GM21723 (cell line): ENCODE results near the gene CALHM6.

ENCODE experiments used
- ATAC-seq: cut with Tn5 transposase; IDR thresholded peaks from one replicate; pipeline ENCODE4 v1.9.1; 2021; ENCODE audit warnings: mild to moderate bottlenecking, moderate library complexity; ENCODE audit not compliant: unreplicated experiment

The CALHM6 gene

DNA sequence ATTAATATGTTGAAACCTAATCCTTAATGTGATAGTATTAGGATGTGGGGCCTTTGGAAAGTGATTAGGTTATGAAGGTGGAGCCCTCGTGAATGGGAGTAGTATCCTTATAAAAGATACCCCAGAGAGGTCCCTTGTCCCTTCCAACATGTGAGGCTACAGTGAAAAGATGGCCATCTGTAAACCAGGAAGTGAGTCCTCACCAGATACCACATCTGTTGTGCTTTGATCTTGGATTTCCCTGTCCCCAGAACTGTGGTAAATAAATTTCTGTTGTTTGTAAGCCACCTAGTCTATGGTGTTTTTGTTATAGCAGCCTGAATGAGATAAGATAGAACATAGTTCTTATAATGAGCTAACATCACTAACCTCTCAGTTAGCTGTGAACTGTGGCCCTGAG, 16.6 kb upstream of the CALHM6 start:
- ATAC-seq = no peak

DNA sequence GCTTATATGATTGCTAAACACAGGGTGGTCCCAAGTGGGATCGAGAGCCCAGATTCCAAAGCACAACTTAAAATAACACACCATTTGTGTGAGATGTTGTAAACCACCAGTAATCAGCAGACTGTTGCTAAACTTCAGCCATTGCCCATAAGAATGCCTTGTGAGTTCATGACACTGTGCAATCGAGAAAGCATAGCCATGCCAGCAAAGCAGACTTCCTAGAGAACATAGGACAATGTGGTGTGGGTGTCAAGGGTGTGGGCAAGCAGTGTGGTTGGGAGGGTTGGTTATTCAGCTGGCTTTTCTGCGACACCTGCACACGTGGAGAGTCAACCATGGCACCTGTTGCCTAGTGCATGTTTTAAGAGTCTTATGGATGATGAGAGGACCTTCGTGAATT, 16.1 kb upstream of the CALHM6 start:
- ATAC-seq = no peak

- ATAC-seq = no peak
Measured at GRCh38 chr6:116446399-116446798, 14.8 kb upstream of the CALHM6 start.

DNA sequence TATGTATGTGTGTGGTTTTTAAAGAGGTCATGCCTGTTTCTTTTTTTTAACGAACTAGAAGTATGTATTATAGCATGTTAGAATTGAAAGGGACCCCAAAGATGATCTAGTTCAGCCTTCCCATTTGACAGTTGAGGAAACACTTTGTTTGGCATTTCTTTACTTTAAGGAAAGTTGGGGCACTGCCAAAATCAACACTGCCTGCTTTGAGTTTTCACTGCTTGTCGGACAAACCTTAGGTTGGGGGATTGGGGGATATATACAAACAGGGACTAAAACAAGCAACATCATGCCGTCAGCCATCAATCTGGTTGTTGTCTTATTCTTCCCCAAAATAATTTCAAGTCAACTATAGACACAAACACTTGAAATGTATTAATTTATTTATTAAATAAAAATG, 14.1 kb upstream of the CALHM6 start:
- no peak for ATAC-seq

- ATAC-seq = no peak
Measured at GRCh38 chr6:116447496-116448011, 13.6 kb upstream of the CALHM6 start.

- no peak for ATAC-seq
Measured at GRCh38 chr6:116449565-116449964, 11.6 kb upstream of the CALHM6 start.

DNA sequence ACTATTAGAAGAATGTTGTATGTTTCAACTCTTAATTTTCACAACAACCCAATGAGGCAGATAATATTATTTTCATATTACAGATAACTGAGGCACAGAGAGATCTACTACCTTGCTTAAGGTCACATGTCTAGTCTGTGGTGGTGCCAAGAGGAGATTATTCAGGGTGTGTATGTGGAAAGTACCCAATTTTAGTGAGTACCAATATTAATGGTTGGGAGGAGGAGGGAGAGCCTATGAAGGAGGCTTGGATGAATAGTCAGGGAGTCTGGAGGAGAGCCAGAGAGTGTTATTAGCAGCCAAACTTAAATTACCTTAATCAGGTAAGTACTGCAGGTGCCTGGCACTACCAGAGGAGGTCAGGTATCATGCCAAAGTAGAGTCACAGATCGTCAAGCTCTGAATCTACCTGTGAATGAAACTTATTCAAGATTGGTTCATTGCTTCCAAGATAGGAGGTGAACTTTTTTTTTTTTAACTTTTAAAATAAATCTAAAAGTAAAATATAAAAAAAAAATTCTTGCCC, 10.9 kb upstream of the CALHM6 start:
- no peak for ATAC-seq

- ATAC-seq = peak; percentile 92
Measured at GRCh38 chr6:116450769-116451740, 10.1 kb upstream of the CALHM6 start.

DNA sequence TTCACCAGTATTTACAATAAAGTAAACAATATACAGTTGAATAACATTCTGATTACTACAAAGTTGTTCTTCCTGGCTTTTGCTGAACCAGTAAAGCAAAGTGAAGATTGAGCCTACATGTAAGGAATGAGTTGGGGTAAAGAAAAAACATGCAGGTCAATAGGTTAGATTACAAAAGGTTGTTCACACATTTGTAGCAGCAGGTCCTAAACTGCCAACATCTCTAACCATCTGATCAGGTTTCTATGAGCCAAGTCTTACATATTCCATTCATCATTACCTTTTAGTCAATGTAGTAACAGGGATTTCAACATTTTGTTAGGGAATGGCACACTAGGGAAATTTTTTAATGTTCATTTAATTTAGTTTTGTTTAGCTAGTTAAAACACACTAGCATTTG, 9.3 kb upstream of the CALHM6 start:
- ATAC-seq = no peak

- no peak for ATAC-seq
Measured at GRCh38 chr6:116452531-116452930, 8.6 kb upstream of the CALHM6 start.

- no peak for ATAC-seq
Measured at GRCh38 chr6:116456106-116456505, 5.1 kb upstream of the CALHM6 start.

GRCh38 chr6:116456927-116457326, 4.2 kb upstream of the CALHM6 start:
- ATAC-seq = no peak

- ATAC-seq = no peak
Measured at GRCh38 chr6:116458264-116458663, 2.9 kb upstream of the CALHM6 start.

- ATAC-seq = no peak
Measured at GRCh38 chr6:116459927-116460326, 1.2 kb upstream of the CALHM6 start.

DNA sequence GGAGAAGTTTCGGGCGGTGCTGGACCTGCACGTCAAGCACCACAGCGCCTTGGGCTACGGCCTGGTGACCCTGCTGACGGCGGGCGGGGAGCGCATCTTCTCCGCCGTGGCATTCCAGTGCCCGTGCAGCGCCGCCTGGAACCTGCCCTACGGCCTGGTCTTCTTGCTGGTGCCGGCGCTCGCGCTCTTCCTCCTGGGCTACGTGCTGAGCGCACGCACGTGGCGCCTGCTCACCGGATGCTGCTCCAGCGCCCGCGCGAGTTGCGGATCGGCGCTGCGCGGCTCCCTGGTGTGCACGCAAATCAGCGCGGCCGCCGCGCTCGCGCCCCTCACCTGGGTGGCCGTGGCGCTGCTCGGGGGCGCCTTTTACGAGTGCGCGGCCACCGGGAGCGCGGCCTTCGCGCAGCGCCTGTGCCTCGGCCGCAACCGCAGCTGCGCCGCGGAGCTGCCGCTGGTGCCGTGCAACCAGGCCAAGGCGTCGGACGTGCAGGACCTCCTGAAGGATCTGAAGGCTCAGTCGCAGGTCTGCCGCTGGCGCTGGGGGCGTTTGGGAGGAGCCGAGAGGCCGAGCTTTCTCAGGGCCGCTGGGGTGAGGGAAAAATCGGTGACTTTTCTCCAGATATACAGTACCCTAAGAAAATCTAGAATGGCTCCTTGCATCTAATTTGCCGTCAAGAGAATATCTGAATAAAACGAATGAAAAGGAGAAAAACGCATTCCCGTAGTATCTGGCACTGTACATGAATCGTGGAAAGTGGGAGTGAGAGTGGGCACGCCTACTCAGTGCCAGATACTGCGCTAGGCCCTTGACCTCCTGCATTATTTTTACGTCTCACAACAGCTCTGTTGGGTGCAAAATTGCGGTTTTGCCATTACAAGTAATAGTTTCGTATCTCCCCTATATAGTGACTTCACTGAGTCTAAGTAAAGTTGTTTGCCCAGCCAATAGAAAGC, 1.0 kb downstream of the CALHM6 start:
- peak; percentile 89 for ATAC-seq

DNA sequence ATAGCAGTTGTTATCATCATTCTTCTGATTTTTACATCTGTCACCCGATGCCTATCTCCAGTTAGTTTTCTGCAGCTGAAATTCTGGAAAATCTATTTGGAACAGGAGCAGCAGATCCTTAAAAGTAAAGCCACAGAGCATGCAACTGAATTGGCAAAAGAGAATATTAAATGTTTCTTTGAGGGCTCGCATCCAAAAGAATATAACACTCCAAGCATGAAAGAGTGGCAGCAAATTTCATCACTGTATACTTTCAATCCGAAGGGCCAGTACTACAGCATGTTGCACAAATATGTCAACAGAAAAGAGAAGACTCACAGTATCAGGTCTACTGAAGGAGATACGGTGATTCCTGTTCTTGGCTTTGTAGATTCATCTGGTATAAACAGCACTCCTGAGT, 2.1 kb downstream of the CALHM6 start:
- no peak for ATAC-seq

DNA sequence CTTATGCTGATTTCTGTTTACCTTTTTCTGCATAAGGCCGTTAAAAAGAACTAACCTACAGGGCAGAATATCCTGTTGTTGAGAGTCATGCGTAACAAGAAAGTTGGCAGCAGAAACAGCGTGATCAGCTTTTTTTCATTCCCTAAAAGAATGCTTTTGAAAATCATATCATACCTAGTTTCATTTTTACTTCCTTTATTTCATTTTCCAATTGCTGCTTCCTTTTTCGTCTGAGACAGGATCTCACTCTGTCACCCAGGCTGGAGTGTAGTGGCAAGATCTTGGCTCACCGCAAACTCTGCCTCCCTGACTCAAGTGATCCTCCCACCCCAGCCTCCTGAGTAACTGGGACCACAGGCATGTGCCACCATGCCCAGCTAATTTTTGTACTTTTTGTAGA, 4.1 kb downstream of the CALHM6 start:
- no peak for ATAC-seq

DNA sequence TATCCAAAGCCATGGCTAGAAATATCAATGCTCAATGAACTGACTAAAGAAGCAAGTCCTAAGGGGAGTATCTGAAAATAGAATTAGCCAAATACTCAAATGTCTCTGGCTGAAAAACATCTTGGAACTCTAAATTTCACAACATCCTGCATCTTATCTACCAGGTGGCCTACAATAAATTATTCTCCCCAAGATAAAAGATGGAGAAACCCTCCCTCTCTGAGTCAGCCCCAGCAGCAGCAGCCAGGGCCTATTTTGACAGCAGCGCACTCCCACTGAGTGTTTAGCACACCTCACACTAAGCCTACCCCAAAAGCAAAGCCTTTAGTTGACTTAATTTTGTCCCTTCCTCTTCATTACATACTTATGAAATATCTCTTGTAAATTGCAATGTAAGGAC, 5.9 kb downstream of the CALHM6 start:
- ATAC-seq = no peak

DNA sequence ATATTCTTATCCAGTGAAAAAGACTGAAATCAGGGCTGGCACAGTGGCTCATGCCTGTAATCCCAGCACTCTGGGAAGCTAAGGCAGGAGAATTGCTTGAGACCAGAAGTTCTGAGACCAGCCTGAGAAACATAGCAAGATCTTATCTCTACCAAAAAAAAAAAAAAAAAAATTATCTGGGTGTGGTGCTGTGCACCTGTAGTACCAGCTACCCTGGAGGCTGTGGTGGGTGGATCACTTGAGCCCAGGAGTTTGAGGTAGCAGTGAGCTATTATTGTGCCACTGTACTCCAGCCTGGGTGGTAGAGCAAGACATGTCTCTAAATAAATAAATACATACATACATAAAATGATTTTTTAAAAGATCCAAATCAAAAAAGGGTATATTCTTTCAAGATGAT, 6.3 kb downstream of the CALHM6 start:
- no peak for ATAC-seq

- ATAC-seq = no peak
Measured at GRCh38 chr6:116468293-116468692, 7.1 kb downstream of the CALHM6 start.

DNA sequence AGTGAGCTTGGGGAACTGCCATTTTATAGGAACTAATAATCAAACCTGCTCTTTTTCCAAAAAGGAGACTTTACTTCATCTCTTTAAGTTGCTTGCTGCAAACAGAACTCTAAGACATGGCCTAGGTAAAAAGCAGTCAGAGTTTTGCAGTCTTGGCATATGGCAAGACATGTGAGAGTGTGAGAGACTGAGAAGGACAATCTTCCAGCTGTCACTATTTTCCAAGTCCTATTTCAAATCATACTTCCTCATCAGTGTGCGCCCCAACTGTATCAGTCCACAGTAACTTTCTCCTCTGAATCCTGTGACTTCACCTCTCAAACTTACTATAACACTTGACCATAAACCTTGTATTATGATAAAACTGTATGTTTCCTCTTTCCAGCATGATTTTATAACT, 10.4 kb downstream of the CALHM6 start:
- ATAC-seq = no peak
